Psoas muscle (tissue), 8 donors: Measurements from ENCODE around the gene ORAI2. TPM values are rescaled to one million over a fixed set of nuclear protein-coding genes. Genes with fewer than 3 reads are reported as not detected.

Experiments
- ATAC-seq, 4 donors: fragments of 200-7000 bp; cut with Tn5 transposase; one replicate each; pipeline ENCODE4 v1.9.1; 2020; ENCODE audit warnings: moderate library complexity in 3 of 4, mild to moderate bottlenecking in 2 of 4
- DNase-seq, 2 donors: peaks; one replicate each; pipeline ENCODE4 v3.0.0-alpha.2; 2020
- H3K27ac ChIP-seq: fragments of 200-600 bp; one replicate; pipeline ENCODE4 v1.8.0; 2022
- H3K27me3 ChIP-seq, 3 donors: fragments of 200-600 bp in 1 of 3; one replicate each; pipeline versions ENCODE4 v1.6.1 to v1.8.0; 2013 to 2022; ENCODE audit warnings: low read length in 2 of 3, mild to moderate bottlenecking in 2 of 3, moderate library complexity in 1 of 3; ENCODE audit not compliant: insufficient read depth in 3 of 3
- H3K36me3 ChIP-seq, 2 donors: fragments of 200-600 bp in 1 of 2; one replicate each; pipeline versions ENCODE4 v1.6.1 to v1.8.0; 2013 to 2022; ENCODE audit warnings: low read depth in 1 of 2, mild to moderate bottlenecking in 1 of 2, moderate library complexity in 1 of 2; ENCODE audit not compliant: insufficient read depth in 1 of 2
- H3K4me1 ChIP-seq: fragments of 200-600 bp; one replicate; pipeline ENCODE4 v1.8.0; 2022
- H3K4me3 ChIP-seq: fragments of 200-600 bp; one replicate; pipeline ENCODE4 v1.8.0; 2022; ENCODE audit warnings: mild to moderate bottlenecking
- H3K9me3 ChIP-seq: fragments of 200-600 bp; one replicate; pipeline ENCODE4 v1.8.0; 2022
- WGBS, 3 donors: extraction: QIAGEN DNeasy Blood & Tissue Kit; methylation state at CpG; one replicate each; pipeline versions ENCODE4 v1.1.6 to v1.1.7; 2013; 5-methylcytosine and 5-hydroxymethylcytosine counted together
- intact Hi-C, 2 donors: fragments of 100-400 bp; cut with DNase I; formaldehyde crosslinking; loops; one replicate each; pipeline versions ENCODE4 v1.11.0 to v1.14.2; 2022
- polyA plus RNA-seq, 3 donors: library from polyadenylated mRNA; stranded (reverse); fragments of 200-250 nt; gene quantifications; one replicate each; pipeline ENCODE4 v1.2.3, GENCODE V29; 2013
- total RNA-seq, 4 donors: library from RNA; stranded (reverse); fragmentation: NEBNext Ultra II Directional in 2 of 4; extraction: Animal tissue kit (Norgen Biotek cat#: 25700) in 2 of 4; gene quantifications; one replicate each; pipeline versions ENCODE4 v1.2.1 to v1.2.4, GENCODE V29; 2021 to 2023
- TF ChIP-seq, protein P1 (sequence below): fragments of 200-600 bp; IDR thresholded peaks from one replicate; pipeline ENCODE4 v1.8.0; 2022; ENCODE audit warnings: antibody characterized with exemption
- donor health status: healthy with polysubstance abuse.
- donor health status: DM: no; HTN: no; CAD: no; lungs with moderate emphysema.
- donor health status: Bipolar disorder and iron deficiency.
- donor health status: healthy.
- donor health status: DM: yes; HTN: yes; CAD: no.
- donor health status: DM: no; HTN: no; CAD: no.
- donor health status: DM: no; HTN: no; CAD: no.
- donor health status: DM: yes; HTN: yes; CAD: no.

ORAI2 gene
- total and polyA plus RNA-seq, 7 donors = 1.3 to 4.4 (median 2.1) TPM

DNA sequence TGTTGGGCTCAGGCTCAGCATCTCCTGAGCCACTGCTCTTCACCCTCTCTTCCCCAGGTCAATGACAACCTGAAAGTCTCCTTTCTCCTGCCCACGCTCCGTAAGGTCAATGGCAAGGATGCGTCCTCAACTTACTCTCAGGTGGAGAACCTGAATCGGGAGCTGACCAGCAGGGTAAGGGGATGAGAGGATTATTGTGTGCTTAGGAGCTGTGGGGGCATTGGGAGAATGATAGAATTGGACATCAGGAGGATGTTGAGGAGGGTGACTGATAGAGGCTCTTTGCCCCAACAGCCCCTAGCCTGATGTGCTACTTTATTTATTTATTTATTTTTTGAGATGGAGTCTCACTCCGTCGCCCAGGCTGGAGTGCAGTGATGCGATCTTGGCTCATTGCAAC is 32.7 kb downstream of the ORAI2 start:
- Histone ChIP-seq H3K4me1 (peaks cover 15% of the 10 kb centered on the region), H3K27ac (no peak overlapping the region), H3K36me3 (peaks cover 0 to 9% of the 10 kb centered on the region in 2 donors), H3K27me3 (no peaks in the 10 kb centered on the region), H3K4me3 (peak overlapping the region; percentile 78), H3K9me3 (no peaks in the 10 kb centered on the region)
- intact Hi-C loops = no loop called here
- WGBS, 3 donors = 94 to 96% (median 95%) methylated on average over 7 of the region's 7 CpGs
- ATAC-seq (no peak), DNase-seq (no peak)
- TF ChIP-seq, protein P1, sequence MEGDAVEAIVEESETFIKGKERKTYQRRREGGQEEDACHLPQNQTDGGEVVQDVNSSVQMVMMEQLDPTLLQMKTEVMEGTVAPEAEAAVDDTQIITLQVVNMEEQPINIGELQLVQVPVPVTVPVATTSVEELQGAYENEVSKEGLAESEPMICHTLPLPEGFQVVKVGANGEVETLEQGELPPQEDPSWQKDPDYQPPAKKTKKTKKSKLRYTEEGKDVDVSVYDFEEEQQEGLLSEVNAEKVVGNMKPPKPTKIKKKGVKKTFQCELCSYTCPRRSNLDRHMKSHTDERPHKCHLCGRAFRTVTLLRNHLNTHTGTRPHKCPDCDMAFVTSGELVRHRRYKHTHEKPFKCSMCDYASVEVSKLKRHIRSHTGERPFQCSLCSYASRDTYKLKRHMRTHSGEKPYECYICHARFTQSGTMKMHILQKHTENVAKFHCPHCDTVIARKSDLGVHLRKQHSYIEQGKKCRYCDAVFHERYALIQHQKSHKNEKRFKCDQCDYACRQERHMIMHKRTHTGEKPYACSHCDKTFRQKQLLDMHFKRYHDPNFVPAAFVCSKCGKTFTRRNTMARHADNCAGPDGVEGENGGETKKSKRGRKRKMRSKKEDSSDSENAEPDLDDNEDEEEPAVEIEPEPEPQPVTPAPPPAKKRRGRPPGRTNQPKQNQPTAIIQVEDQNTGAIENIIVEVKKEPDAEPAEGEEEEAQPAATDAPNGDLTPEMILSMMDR = no peak

DNA sequence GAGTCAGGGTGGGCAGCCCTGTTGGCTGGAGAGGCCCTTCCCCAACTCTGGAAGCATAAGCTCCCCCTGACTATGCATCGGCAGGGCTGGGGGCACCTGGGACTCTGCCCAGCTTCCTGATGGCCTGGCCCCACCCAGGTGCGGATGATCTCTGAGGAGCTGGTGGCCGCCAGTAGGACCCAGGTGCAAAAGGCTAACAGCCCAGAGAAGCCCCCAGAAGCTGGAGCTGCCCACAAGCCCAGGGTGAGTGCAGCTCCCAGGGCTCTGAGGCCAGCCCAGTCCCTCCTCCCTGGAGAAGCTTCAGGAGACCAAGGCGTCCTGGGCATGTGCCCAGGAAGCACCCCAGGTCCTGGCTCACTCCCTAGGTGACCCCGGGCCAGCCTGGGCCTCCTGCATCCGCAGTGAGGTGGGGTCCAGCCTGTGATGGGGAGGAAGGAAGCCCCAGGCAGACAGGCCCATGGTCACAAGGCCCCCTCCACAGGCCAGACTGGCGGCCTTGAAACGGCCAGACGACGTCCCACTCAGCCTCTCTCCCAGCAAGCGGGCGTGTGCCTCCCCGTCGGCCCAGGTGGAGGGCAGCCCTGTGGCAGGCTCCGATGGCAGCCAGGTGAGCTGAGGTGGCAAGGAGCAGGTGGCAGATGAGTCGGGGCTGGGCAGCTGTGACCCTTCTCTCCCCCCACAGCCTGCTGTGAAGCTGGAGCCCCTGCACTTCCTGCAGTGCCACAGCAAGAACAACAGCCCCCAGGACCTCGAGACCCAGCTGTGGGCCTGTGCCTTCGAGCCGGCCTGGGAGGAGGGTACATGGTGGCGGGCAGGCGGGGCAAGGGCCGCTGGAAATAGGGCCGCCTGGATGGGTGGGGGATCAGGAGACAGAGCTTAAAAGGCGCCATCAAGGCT is 34.5 kb downstream of the ORAI2 start:
- no peak overlapping the region for H3K4me3 ChIP-seq
- 90 to 95% (median 91%) methylated on average over 24 of the region's 24 CpGs for WGBS, 3 donors
- ATAC-seq (no peak), DNase-seq (peak; percentile 13 to 51)
- no peak overlapping the region for H3K27ac ChIP-seq
- intact Hi-C loops = no loop called here
- H3K9me3 ChIP-seq = no peaks in the 10 kb centered on the region
- peaks cover 0 to 20% of the 10 kb centered on the region in 2 donors for H3K36me3 ChIP-seq
- H3K27me3 ChIP-seq = no peaks in the 10 kb centered on the region
- H3K4me1 ChIP-seq = peaks cover 15% of the 10 kb centered on the region
- TF ChIP-seq, protein P1 = no peak

DNA sequence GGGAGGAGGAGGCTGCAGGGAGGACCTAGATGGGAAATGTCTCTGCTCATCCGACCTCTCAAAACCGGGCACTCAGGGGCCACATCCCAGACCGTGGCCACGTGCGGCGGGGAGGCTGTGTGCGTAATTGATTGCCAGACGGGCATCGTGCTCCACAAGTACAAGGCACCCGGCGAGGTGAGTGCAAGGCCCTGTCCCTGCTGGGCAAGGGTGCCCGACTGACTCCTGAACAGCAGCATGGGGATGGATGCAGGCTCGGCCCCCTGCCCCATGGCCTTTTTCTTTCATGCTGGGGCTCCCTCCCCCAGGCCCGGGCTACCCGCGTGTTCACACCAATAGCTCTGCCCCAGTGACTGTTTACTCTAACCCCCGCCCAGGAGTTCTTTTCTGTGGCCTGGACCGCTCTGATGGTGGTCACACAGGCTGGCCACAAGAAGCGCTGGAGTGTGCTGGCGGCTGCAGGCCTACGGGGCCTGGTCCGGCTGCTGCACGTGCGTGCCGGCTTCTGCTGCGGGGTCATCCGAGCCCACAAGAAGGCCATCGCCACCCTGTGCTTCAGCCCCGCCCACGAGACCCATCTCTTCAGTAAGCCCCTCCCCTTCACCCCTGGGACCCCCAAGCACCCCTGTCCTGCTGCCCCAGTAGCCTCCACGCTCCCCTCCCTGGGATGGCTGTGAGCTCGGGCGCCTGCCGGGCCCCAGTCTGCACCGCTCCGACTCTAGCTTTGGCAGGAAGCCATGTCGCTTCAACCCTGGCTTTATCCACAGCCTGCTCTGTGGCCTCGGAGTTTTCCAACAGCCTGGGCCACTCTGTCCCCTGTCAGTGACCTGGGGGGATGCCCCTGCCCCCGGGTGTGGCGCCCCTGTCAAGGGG is 35.3 kb downstream of the ORAI2 start:
- Histone ChIP-seq H3K27ac (no peak overlapping the region), H3K36me3 (peaks cover 5 to 29% of the 10 kb centered on the region in 2 donors), H3K4me3 (no peak overlapping the region), H3K9me3 (no peaks in the 10 kb centered on the region), H3K27me3 (no peaks in the 10 kb centered on the region), H3K4me1 (peaks cover 13% of the 10 kb centered on the region)
- TF ChIP-seq, protein P1 = no peak
- ATAC-seq (no peak), DNase-seq (peak; percentile 25 to 60)
- intact Hi-C loops = no loop called here
- WGBS, 3 donors = 85 to 89% (median 87%) methylated on average over 40 of the region's 40 CpGs

DNA sequence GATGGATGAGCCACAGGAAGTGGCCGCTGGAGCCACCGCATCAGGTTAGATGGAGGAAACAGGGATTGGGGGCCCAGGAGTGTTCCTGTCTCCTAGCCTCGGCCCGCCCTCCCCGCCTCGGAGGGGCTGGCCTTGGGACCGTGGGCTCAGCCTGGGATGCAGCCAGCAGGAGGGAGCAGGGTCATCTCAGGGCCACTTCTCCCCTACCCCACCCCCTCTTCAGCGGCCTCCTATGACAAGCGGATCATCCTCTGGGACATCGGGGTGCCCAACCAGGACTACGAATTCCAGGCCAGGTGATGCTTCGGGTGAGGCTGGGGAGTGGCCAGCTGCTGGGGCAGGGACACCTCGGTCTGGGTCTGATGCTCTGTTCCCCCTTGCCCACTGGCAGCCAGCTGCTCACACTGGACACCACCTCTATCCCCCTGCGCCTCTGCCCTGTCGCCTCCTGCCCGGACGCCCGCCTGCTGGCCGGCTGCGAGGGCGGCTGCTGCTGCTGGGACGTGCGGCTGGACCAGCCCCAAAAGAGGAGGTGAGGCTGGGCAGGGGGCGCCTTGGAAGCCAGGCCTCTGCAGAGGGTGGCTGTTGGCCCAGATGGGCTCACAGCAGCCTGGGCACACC is 36.1 kb downstream of the ORAI2 start:
- TF ChIP-seq, protein P1 = no peak
- H3K27ac ChIP-seq = no peak overlapping the region
- peaks cover 6 to 30% of the 10 kb centered on the region in 2 donors for H3K36me3 ChIP-seq
- intact Hi-C loops = no loop called here
- WGBS, 3 donors = 83 to 95% (median 83%) methylated on average over 19 to 24 of the region's 24 CpGs
- DNase-seq = peak in 1 of 2 donors; percentile 48
- ATAC-seq = no peak
- no peak overlapping the region for H3K4me3 ChIP-seq
- peaks cover 9% of the 10 kb centered on the region for H3K4me1 ChIP-seq
- H3K9me3 ChIP-seq = no peaks in the 10 kb centered on the region
- no peaks in the 10 kb centered on the region for H3K27me3 ChIP-seq
